ENCODE data around the gene GLCCI1.

GRCh38 chr7:7979558-7979957 lies 11.0 kb downstream of the GLCCI1 start:
- TF ChIP-seq POLR2A (IDR thresholded peaks at IDR 0.05; ENCODE audit: extremely low read depth, insufficient read length) (no peak), CTCF (IDR thresholded peaks at IDR 0.05; ENCODE audit: low read depth, low read length) (no peak), MAX (IDR thresholded peaks at IDR 0.05; ENCODE audit: low read depth, low read length) (no peak)
